ENCODE results near the gene LHX1. TPM values are rescaled to one million over a fixed set of nuclear protein-coding genes. Genes with fewer than 3 reads are reported as not detected.

Gene LHX1
- total and polyA plus RNA-seq, 11 donors, result not detected

GRCh38 chr17:36945959-36946725, 8.9 kb downstream of the LHX1 start:
- intact Hi-C loops (cut with DNase I), result loop anchor here in 1 of 10 donors (10.0 kb wide), 1 partner anchor 351 kb away; the partner anchor contains the start of gene DHRS11
- H3K27me3 ChIP-seq, result peaks cover 50 to 68% (median 64%) of the 10 kb centered on the region in 9 donors
- no peaks in the 10 kb centered on the region for H3K9me3 ChIP-seq
- TF ChIP-seq CTCF (IDR thresholded peaks at IDR 0.05) (no peak), POLR2A (IDR thresholded peaks at IDR 0.05) (no peak)
- H3K36me3 ChIP-seq, result peaks cover 0 to 9% (median 4%) of the 10 kb centered on the region in 9 donors
- DNase-seq, result no peak
- H3K4me3 ChIP-seq, result no peak overlapping the region
- H3K4me1 ChIP-seq, result peaks cover 0 to 43% (median 27%) of the 10 kb centered on the region in 12 donors
- H3K27ac ChIP-seq, result no peak overlapping the region
- ATAC-seq, result no peak
- 7 to 9% (median 9%) methylated on average over 18 to 30 of the region's 30 CpGs for WGBS, 4 donors

GRCh38 chr17:36946726-36947091, 9.4 kb downstream of the LHX1 start:
- intact Hi-C loops (cut with DNase I), result loop anchor here in 1 of 10 donors (10.0 kb wide), 1 partner anchor 352 kb away; the partner anchor contains the start of gene DHRS11
- Histone ChIP-seq H3K4me1 (peaks cover 0 to 47% (median 27%) of the 10 kb centered on the region in 12 donors), H3K36me3 (peaks cover 0 to 15% (median 8%) of the 10 kb centered on the region in 9 donors), H3K27me3 (peaks cover 46 to 63% (median 59%) of the 10 kb centered on the region in 9 donors), H3K4me3 (no peak overlapping the region), H3K9me3 (no peaks in the 10 kb centered on the region), H3K27ac (no peak overlapping the region)
- DNase-seq (no peak), ATAC-seq (no peak)
- WGBS, 4 donors, result 39 to 52% (median 46%) methylated on average over 2 of the region's 2 CpGs
- TF ChIP-seq CTCF (IDR thresholded peaks at IDR 0.05), result no peak

- Histone ChIP-seq H3K27ac (peak overlapping the region in 11 of 12 donors; percentile 29 to 95 (median 84)), H3K4me3 (peak overlapping the region; percentile 63 to 99 (median 86)), H3K4me1 (peaks cover 0 to 33% (median 18%) of the 10 kb centered on the region in 12 donors), H3K27me3 (peaks cover 32 to 48% (median 45%) of the 10 kb centered on the region in 9 donors), H3K9me3 (no peaks in the 10 kb centered on the region), H3K36me3 (peaks cover 0 to 29% (median 22%) of the 10 kb centered on the region in 9 donors)
- intact Hi-C loops (cut with DNase I), result loop anchor here in 1 of 10 donors (10.0 kb wide), 1 partner anchor 353 kb away; the partner anchor contains the start of gene DHRS11
- DNase-seq (no peak), ATAC-seq (peak; percentile 7 to 70 (median 64))
- TF ChIP-seq CTCF (IDR thresholded peaks at IDR 0.05), result no peak
- TF ChIP-seq POLR2A (IDR thresholded peaks at IDR 0.05), result no peak
- 1 to 2% (median 2%) methylated on average over 18 to 26 of the region's 26 CpGs for WGBS, 4 donors
Measured at GRCh38 chr17:36947922-36948716, 10.8 kb downstream of the LHX1 start.
